A673 (cell line): Measurements from ENCODE around the gene ADAM8.

ENCODE experiments used
- CTCF ChIP-seq: fragments of 300-800, 200-600 bp; sonication (generic); conservative IDR thresholded peaks from 2 replicates; pipeline ENCODE4 v1.5.1; 2017; ENCODE audit warnings: low read depth, mild to moderate bottlenecking, antibody characterized with exemption, low read length, moderate library complexity, mixed read lengths
- EZH2 ChIP-seq: fragments of 200-600 bp; sonication (generic); IDR thresholded peaks from 2 replicates; pipeline ENCODE4 v1.6.1; 2017; ENCODE audit warnings: borderline replicate concordance, low read depth, mild to moderate bottlenecking, mixed read lengths, antibody characterized with exemption, low read length; ENCODE audit not compliant: poor library complexity, severe bottlenecking

GRCh38 chr10:133276100-133276434 is 601 bp downstream of the ADAM8 start:
- TF ChIP-seq EZH2 (no peak), CTCF (no peak)
